NCI-H2171 treated with DMSO at 0.1 percent for 48 hours (cell line): ENCODE results near the gene ITGAE.
"Not testable (repeated sequence)": the region's sequence is repeated elsewhere in the genome, so short reads cannot be mapped to it uniquely, and the experiment has no call there.

Experiments
- DNase-seq: peaks from one replicate; lab custom pipeline; 2025; lab: John Stamatoyannopoulos, UW

ITGAE gene

DNA sequence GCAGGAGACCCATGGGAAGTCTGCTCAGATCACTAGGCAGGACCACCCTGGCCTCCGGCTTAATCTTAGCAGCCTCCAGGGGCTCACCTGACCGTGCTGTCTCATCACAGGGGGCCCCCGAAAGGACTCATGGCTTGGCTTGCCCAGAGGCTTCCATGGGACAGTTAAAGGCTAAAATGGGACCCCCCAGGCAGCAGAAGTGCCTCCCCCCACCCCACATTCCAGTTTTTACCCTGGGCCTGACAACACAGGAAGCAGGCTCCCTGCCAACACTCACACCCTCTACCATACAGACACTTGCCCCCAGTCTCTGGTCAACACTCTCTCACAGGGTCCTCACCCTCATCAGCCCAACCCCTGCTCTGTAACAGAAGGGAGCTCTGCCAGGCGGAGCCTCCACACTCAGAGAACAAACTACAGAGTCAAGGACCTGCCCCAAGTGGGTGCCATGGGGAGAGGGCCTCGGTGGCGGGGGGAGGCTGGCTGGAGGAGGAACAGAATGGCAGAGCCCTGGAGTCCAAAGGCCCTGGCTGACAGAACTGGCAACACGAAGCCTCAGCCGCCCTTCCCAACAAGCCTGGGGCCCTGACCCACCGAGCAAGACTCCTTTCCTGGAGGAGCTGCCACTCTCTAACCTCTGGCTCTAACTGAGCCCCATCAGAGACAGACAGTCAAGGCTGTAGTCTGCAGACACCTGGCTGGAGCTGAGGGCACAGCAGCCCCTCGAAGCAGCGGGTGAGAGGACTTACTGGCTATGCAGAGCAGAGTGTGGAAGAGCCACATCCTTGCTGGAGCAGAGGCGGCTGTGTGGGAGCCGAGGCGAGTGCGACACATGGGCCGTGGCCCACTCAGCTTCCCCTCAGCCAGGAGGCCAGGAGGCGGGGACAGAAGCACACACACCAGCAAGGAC lies at the start of gene ITGAE:
ITGAE (minus strand) TSS at position 827 of the 910 bp plus-strand sequence; CDS start at position 783, 44 bp downstream.
- no peak for DNase-seq

- no peak for DNase-seq
These were observed 47.3 kb upstream of the ITGAE start for GRCh38 chr17:3848229-3848835.

DNA sequence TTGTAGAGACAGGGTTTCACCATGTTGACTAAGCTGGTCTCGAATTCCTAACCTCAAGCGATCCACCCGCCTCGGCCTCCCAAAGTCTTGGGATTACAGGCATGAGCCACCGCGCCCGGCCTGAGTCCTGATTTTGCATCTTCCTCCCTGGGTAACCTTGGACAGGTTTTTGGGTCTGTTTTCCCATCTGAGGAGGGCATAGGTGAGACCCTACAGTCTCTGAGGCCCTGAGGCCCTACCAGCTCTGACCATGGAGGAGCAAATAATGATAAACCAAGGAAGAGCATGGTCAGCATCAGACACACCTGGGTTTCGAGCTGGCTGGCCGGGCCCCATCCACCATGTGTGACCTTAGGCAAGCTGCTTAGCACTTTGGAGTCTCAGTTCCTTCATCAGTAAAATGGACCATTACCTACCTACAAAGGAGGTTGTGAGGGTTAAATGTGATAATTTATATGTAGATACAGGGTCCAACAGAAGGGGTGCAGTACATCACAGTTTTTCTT lies 46.2 kb upstream of the ITGAE start:
- no peak for DNase-seq

DNA sequence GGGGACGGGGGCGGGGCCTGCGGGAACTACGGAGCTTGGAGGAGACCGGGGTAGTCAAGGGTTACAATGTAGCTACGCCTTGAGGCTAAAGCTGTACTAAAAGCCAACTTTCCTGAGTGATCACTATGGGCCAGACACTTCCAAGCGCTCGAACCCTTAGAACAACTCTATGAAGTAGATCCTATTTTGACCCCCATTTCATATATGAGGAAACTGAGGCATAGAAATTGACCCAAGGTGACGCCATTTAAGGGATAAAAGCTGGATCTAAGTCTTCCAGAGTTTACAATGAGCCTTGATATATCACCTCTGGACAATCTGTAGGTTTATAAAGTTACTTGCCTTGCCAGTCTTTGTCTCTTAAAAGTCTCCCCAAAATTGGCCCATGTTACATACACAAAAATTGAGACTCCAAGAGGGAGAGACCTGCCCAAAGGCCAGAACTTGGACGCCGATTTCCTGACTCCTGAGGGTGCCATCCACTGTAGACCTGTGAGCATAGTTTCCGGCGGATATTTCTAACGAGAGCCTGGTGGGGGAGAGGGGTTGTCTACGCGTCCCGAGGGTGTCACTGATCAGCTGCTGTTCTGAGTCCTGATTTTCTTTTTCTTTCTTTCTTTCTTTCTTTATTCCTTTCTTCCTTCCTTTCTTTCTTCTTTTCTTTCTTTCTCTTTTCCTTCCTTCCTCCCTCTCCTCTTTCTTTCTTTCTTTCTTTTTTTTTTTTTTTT lies 45.6 kb upstream of the ITGAE start:
- no peak for DNase-seq

DNA sequence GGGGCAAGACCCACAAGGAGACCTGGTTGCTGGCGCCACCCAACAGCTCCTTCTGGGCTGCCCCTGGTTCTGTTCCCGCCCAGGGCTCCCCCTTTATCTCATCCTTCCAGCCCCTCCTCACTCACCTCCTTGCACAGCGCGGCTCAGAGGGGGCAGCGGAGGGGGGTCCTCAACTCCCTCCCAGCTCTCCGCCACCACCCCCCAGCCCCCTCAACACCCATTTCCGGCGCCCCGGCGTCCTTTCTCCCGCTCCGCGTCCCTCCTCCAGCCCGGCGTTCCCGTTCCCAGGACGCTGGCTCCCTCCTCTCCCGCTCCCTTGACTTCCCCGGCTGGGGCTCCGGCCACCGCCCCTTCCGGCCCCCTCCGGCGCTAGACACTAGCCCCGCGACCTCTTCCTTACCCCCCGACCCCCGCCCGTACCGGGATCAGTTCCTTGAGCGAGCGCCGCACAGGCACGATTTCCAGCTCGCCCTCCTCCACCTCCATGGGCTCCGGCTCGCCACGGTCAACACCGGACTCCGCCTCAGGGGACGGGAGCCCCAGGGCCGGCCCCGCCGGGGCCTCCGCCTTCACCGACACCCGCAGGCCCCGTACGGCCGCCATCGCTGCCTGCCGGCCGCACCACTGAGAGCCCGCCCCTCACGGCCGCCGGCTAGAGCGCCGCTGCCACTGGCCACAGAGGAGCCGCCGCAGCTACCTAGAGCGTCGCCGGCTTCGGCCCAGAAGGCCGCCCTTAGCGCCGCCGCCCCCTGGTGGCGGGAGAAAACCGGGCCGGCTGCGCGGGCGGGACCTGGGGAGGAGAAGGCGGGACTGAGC lies 44.8 kb upstream of the ITGAE start, which contains the start of gene NCBP3:
NCBP3 (minus strand) TSS at position 626 of the 816 bp plus-strand sequence; CDS start at position 603, 23 bp downstream.
- DNase-seq: peak; percentile 86

DNA sequence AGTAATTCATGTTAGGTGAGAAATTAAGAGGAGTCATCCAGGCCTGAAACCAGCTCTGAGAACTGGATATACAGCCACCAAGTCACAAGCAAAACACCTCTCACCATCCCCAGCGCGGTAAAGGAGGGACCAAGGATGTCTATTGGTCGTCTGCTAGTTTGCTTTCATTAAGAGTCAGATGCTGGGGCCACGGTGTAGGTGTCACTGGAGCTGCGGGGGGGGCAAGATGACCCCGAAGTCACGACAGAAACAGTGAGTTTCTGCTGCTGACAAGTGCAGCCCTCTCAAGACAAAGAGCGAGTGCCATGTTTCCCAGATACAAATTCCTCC lies 44.3 kb upstream of the ITGAE start:
- DNase-seq: no peak

DNA sequence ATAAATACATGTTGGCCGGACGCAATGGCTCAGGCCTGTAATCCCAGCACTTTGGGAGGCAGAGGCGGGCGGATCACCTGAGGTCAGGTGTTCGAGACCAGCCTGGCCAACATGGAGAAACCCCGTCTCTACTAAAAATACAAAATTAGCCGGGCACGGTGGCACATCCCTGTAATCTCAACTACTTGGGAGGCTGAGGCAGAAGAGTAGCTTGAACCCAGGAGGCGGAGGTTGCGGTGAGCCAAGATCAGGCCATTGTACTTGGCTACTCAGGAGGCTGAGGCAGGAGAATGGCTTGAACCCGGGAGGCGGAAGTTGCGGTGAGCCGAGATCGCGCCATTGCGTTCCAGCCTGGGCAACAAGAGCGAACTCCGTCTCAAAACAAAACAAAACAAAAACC lies 43.6 kb upstream of the ITGAE start:
- not testable (repeated sequence) for DNase-seq

DNA sequence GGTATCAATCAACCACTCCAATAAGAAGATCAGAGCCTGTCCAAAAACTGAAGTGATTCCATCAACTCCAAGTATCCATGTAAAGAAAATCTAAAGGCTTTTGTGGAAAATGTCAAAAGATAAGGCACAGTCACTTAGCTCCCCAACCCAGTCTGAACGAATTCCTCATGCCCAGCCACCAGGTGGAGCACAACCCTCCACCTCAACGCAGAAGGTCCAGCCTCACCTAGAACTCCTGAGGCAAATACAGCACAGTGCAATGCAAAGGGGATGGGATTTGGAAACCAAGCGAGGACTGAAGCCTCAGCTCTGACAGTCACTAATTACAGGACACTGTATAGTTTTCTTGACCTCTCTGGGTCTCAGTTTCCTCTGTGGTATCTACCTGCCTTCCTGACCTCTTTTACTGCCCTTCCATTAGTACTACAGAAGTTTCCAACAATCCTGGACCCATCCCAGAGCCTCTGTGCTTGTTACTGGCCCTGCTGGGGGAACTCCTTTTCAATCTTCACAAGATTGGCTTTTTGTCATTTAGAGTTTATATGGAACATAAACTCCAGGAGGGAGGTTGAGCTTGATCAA lies 43.0 kb upstream of the ITGAE start:
- peak; percentile 59 for DNase-seq

- DNase-seq: no peak
These were observed 37.2 kb upstream of the ITGAE start for GRCh38 chr17:3838206-3838605.

- DNase-seq: no peak
These were observed 35.6 kb upstream of the ITGAE start for GRCh38 chr17:3836551-3836950.

- no peak for DNase-seq
These were observed 34.6 kb upstream of the ITGAE start for GRCh38 chr17:3835410-3836229.

GRCh38 chr17:3834811-3835210 lies 33.8 kb upstream of the ITGAE start:
- DNase-seq: no peak

DNA sequence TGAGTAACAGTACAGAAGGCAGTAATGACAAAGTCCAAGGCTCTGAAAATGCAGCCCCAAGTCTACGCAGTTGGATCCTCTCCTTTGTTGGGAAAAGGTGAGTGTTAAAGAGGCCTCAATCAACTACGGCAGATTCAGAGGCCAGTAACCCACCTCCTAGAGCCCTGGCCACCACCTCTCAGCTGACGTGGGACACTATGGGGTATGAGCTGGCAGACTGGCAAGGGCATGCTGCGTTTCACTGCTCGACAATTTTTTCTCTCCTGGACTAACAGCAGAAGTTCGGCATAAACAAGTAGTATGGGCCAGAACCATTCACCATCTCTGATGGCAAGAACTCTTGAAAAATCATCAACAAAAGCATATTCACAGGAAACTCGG lies 27.9 kb upstream of the ITGAE start:
- no peak for DNase-seq

GRCh38 chr17:3828151-3828851 lies 27.3 kb upstream of the ITGAE start:
- DNase-seq: no peak

DNA sequence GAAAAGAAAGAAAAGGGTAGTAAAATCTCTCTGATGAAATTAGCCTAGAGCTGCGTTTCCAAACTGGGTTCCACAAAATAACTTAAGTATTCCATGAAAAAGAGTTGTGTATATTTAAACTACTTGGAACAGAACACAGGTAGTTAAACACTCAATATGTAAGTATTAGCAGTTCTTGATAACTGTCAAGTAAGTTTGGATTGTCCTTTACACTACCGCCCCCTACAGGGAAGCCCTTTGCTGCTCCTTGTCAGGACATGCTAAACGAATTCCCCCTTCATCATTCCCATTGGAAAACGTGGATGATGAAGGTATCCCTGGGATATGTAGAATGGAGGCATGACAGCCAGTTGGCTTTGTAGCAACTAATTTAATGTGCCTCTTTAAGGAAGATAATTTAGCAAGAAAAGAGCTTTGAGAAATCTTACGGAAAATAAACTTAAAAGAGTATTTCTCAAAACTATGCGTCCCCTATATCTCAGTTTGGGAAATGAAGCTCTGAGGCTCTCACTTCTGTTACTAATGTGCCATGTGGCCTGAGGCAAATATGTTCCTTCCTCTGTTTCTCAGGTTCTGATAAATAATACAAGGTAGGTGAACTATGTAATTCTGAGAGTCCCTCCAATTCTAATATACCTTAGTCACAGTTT lies 26.3 kb upstream of the ITGAE start:
- DNase-seq: no peak

- no peak for DNase-seq
These were observed 25.2 kb upstream of the ITGAE start for GRCh38 chr17:3826191-3826590.

DNA sequence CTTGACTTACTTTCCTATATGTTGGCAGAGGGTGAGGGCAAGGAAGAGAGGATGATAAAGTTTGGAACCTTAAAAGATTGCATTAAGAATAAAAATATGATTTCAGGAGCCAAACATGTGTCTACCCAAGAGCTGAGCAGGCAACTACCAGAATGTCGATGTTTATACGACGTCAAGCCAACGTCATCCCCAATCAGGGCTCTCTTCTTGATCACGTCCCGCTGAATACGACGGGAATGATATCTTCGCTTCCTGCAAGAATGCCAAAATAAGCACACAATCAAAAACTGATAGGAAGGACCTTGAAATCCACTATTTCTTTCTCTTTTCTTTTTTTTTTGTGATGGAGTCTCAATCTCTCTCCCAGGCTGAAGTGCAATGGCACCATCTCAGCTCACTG lies 20.1 kb upstream of the ITGAE start:
- no peak for DNase-seq

DNA sequence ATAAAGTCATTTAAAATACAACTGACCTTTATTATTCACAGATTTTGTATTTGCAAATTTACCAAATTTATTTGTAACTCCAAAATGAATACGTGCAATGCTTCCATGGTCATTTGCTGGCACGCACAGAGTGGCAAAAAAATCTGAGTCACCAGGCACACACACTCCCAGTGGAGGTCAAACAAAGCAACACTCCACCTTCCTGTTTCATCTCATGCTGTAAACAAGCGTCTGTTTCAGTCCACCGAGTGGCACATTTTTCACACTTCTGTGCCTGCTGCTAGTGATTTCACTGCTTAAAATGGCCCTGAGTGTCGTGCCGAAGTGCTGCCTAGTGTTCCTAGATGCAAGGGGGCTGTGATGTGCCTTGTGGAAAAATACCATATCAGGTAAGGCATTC lies 17.8 kb upstream of the ITGAE start:
- DNase-seq: no peak

DNA sequence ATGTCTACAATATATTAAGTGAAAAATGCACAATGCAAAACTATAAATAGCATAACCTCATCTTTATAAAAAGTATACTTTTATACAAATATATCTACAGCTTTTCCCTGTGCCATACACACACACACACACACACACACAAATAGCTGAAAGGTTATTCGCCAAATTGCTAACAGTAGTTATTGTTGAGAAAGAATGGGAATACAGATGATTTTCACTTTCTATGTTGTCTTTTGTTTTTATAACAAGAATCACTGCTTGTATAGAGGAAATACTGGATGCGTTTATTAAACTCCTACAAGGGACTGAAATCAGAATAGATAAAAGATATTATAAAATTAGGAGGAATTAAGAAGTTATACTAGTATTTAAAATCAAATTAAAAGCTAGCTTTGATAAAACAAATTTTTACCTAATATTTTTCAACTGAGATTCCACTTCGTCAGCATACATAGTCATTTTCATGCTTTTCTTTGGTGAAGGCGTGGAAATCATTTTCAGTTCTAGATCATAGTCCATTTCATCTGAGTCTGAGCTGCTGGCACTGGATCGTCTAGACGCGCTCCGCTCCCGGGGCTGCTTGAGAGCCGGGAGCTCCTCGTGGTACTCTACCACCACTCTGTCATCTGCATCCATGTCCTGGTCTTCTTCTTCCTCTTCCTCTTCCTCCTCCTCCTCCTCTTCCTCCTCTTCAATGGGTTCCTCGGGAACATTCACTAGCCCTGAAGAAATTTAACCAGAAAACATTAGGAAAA lies 17.0 kb upstream of the ITGAE start:
- no peak for DNase-seq
